ENCODE data around the gene GLI3. TPM values are rescaled to one million over a fixed set of nuclear protein-coding genes. Genes with fewer than 3 reads are reported as not detected.

Gene GLI3
- total RNA-seq, 1 donor: 4.3 TPM

GRCh38 chr7:41956705-41957104, 280.3 kb downstream of the GLI3 start:
- no peak for TF ChIP-seq CTCF (IDR thresholded peaks at IDR 0.05; ENCODE audit: insufficient read depth, low read depth, low read length)
- H3K4me3 ChIP-seq (ENCODE audit: low read depth, low read length): no peak overlapping the region
- DNase-seq (ENCODE audit: low read depth): no peak

GRCh38 chr7:41955893-41956675, 280.9 kb downstream of the GLI3 start:
- TF ChIP-seq CTCF (IDR thresholded peaks at IDR 0.05; ENCODE audit: insufficient read depth, low read depth, low read length): no peak
- H3K4me3 ChIP-seq (ENCODE audit: low read depth, low read length): peak overlapping the region; percentile 33
- peak; percentile 99 for DNase-seq (ENCODE audit: low read depth)

- DNase-seq (ENCODE audit: low read depth): peak; percentile 34
These were observed 281.6 kb downstream of the GLI3 start for GRCh38 chr7:41955451-41955850.

GRCh38 chr7:41954976-41955375, 282.0 kb downstream of the GLI3 start:
- no peak for TF ChIP-seq CTCF (IDR thresholded peaks at IDR 0.05; ENCODE audit: insufficient read depth, low read depth, low read length)
- DNase-seq (ENCODE audit: low read depth): no peak

More at GRCh38 chr7:41955451-41955850, 281.6 kb downstream of the GLI3 start:
- no peak for TF ChIP-seq CTCF (IDR thresholded peaks at IDR 0.05; ENCODE audit: insufficient read depth, low read depth, low read length)
- H3K4me3 ChIP-seq (ENCODE audit: low read depth, low read length): no peak overlapping the region

GRCh38 chr7:41948503-41948902, 288.5 kb downstream of the GLI3 start:
- H3K4me3 ChIP-seq (ENCODE audit: low read depth, low read length): no peak overlapping the region
- no peak for TF ChIP-seq CTCF (IDR thresholded peaks at IDR 0.05; ENCODE audit: insufficient read depth, low read depth, low read length)
- no peak for DNase-seq (ENCODE audit: low read depth)

More at GRCh38 chr7:41954976-41955375, 282.0 kb downstream of the GLI3 start:
- no peak overlapping the region for H3K4me3 ChIP-seq (ENCODE audit: low read depth, low read length)

GRCh38 chr7:41943094-41943577, 293.9 kb downstream of the GLI3 start:
- peak overlapping the region; percentile 60 for H3K4me3 ChIP-seq (ENCODE audit: low read depth, low read length)
- TF ChIP-seq CTCF (IDR thresholded peaks at IDR 0.05; ENCODE audit: insufficient read depth, low read depth, low read length): peak; percentile 98
- DNase-seq (ENCODE audit: low read depth): peak; percentile 82

All from fibroblast of villous mesenchyme (primary cell).